CD4-positive, alpha-beta memory T cell (primary cell): ENCODE data around the gene FAM120A. TPM values are rescaled to one million over a fixed set of nuclear protein-coding genes. Genes with fewer than 3 reads are reported as not detected.
"Not testable (repeated sequence)": the region's sequence is repeated elsewhere in the genome, so short reads cannot be mapped to it uniquely, and the experiment has no call there.

Experiments used
- CTCF ChIA-PET: fragments of 350-600 bp; sonication (Branson Sonifier 250); formaldehyde crosslinking; loops from one replicate; lab custom pipeline; 2021; ENCODE audit warnings: inconsistent platforms; ENCODE audit not compliant: partially characterized antibody; lab: Charles Lee
- POLR2A ChIA-PET: fragments of 350-600 bp; sonication (Branson Sonifier 250); formaldehyde crosslinking; loops from one replicate; lab custom pipeline; 2021; ENCODE audit not compliant: partially characterized antibody; lab: Charles Lee
- DNase-seq, 5 donors: peaks; one replicate each; pipeline versions ENCODE4 v3.0.0 to v3.0.0-alpha.2; 2020 to 2022; ENCODE audit warnings: mixed read lengths in 1 of 5
- H3K27ac ChIP-seq: one replicate; pipeline ENCODE4 v1.7.0; 2013; ENCODE audit warnings: low read depth, low read length
- H3K27me3 ChIP-seq: 2 replicates; pipeline ENCODE4 v1.7.0; 2013; ENCODE audit warnings: mild to moderate bottlenecking, low read length, moderate library complexity; ENCODE audit not compliant: insufficient read depth
- H3K36me3 ChIP-seq: 2 replicates; pipeline ENCODE4 v1.7.0; 2013; ENCODE audit warnings: mild to moderate bottlenecking, low read length, moderate library complexity; ENCODE audit not compliant: insufficient read depth
- H3K4me1 ChIP-seq: 2 replicates; pipeline ENCODE4 v1.7.0; 2013; ENCODE audit warnings: mild to moderate bottlenecking, low read length, moderate library complexity; ENCODE audit not compliant: insufficient read depth
- H3K4me3 ChIP-seq, 2 donors: one replicate each; pipeline ENCODE4 v1.7.0; 2013; ENCODE audit warnings: low read length in 2 of 2, mild to moderate bottlenecking in 1 of 2
- H3K9me3 ChIP-seq, 2 donors: one replicate each; pipeline ENCODE4 v1.7.0; 2013; ENCODE audit warnings: low read length in 2 of 2, control low read depth in 1 of 2; ENCODE audit not compliant: control insufficient read depth in 1 of 2
- H3K27ac Mint-ChIP-seq, 7 donors: one replicate each; pipeline ENCODE4 v1.8.0; 2020 to 2021; ENCODE audit warnings: mixed read lengths in 7 of 7, mild to moderate bottlenecking in 6 of 7, inconsistent platforms in 3 of 7, moderate library complexity in 3 of 7
- H3K27me3 Mint-ChIP-seq, 2 donors: one replicate each; pipeline ENCODE4 v1.8.0; 2020 to 2021; ENCODE audit warnings: mixed read lengths in 2 of 2
- H3K36me3 Mint-ChIP-seq, 2 donors: one replicate each; pipeline ENCODE4 v1.8.0; 2020 to 2021; ENCODE audit warnings: mixed read lengths in 2 of 2, inconsistent platforms in 1 of 2, mild to moderate bottlenecking in 1 of 2
- H3K4me1 Mint-ChIP-seq, 4 donors: one replicate each; pipeline ENCODE4 v1.8.0; 2020 to 2021; ENCODE audit warnings: mixed read lengths in 4 of 4, mild to moderate bottlenecking in 1 of 4
- H3K4me3 Mint-ChIP-seq, 8 donors: one replicate each; pipeline ENCODE4 v1.8.0; 2020 to 2021; ENCODE audit warnings: mixed read lengths in 8 of 8, mild to moderate bottlenecking in 7 of 8, moderate library complexity in 6 of 8, inconsistent platforms in 3 of 8
- H3K9me3 Mint-ChIP-seq, 8 donors: one replicate each; pipeline ENCODE4 v1.8.0; 2020 to 2021; ENCODE audit warnings: mixed read lengths in 8 of 8, mild to moderate bottlenecking in 5 of 8, inconsistent platforms in 3 of 8, moderate library complexity in 1 of 8
- intact Hi-C: fragments of 100-400 bp; cut with micrococcal nuclease; formaldehyde crosslinking; loops from one replicate; pipeline ENCODE4 v1.15.1; 2023
- polyA plus RNA-seq, 2 donors: library from polyadenylated mRNA; unstranded; fragments of 300-500 nt; fragmentation: Illumina TruSeq; gene quantifications; one replicate each; pipeline ENCODE4 v1.2.3, GENCODE V29; 2021
- total RNA-seq, 2 experiments: library from RNA; stranded (reverse); gene quantifications; one replicate each; pipeline ENCODE4 v1.2.3, GENCODE V29; 2021

FAM120A gene
- total and polyA plus RNA-seq, 4 experiments from 2014 or later, result 6.2 to 88.5 (median 49.9) TPM

DNA sequence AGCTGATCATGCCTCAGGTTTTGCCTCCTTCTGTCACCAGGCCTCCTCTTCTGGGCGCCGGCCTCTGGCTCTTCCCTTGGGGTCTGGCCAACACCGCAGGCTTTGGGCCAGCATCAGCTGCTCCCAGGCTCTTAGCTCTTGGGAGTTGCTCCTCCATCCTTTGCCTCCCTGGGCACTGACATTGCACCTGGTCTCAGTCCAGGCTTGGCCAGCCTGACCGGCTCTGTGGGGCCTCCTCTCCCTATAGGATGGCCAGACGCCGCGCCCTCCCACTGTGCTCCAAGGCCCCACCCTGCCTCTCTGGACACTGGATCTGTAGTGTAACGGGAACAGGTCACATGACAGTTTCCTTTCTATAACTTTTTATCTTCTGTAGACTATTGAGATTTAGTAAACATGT lies 59.7 kb downstream of the FAM120A start:
- H3K9me3 Mint-ChIP-seq, H3K4me1 ChIP-seq, CTCF ChIA-PET, H3K4me3 Mint-ChIP-seq, H3K36me3 ChIP-seq, H3K27ac ChIP-seq, H3K9me3 ChIP-seq, POLR2A ChIA-PET, intact Hi-C loops, DNase-seq, H3K27me3 Mint-ChIP-seq, H3K4me3 ChIP-seq, H3K27me3 ChIP-seq: not testable (repeated sequence)
- Mint-ChIP-seq H3K36me3 (peaks cover 12 to 32% of the 10 kb centered on the region in 2 donors), H3K27ac (peak overlapping the region in 4 of 7 donors; percentile 5 to 66 (median 41)), H3K4me1 (peaks cover 33 to 58% (median 49%) of the 10 kb centered on the region in 4 donors)

DNA sequence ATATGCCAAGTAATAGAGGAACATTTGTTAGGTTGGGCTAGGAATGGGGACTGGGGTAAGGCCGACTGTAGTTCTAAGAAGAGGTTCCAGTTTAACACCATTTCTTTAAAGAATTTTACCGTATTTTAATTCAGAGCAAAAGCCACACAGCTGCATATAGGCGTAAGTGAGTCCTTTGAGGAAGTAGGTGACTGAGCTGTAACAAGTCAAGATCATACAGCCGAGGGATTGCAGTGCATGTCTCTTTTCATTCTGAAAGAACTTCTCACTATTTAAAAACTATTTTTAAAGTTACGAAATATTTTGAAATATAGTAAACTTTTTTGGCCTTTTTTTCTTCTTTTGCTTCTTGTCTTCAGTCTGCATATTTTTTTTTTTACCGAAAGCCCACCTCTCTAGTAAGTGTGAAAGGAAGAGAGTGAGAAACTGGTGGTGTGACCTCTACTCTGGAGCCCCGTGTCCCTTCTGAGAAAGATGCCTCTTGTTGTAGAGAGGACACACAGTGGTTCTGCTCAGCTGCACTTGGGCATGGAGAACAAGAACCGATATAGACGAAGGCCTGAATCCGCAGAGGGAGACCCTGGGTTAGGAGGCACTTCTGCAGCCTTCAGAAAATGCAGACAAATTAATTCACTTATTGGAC lies 60.8 kb downstream of the FAM120A start:
- POLR2A ChIA-PET, H3K27ac ChIP-seq, H3K9me3 Mint-ChIP-seq, H3K4me1 ChIP-seq, H3K27me3 Mint-ChIP-seq, intact Hi-C loops, H3K9me3 ChIP-seq, H3K27me3 ChIP-seq, H3K4me3 ChIP-seq, H3K4me3 Mint-ChIP-seq, CTCF ChIA-PET, DNase-seq: not testable (repeated sequence)
- peaks cover 17 to 38% of the 10 kb centered on the region in 2 donors for H3K36me3 Mint-ChIP-seq
- peak overlapping the region in 5 of 7 donors; percentile 1 to 75 (median 35) for H3K27ac Mint-ChIP-seq
- H3K4me1 Mint-ChIP-seq, result peaks cover 30 to 51% (median 44%) of the 10 kb centered on the region in 4 donors
- H3K36me3 ChIP-seq, result peaks cover 10% of the 10 kb centered on the region

DNA sequence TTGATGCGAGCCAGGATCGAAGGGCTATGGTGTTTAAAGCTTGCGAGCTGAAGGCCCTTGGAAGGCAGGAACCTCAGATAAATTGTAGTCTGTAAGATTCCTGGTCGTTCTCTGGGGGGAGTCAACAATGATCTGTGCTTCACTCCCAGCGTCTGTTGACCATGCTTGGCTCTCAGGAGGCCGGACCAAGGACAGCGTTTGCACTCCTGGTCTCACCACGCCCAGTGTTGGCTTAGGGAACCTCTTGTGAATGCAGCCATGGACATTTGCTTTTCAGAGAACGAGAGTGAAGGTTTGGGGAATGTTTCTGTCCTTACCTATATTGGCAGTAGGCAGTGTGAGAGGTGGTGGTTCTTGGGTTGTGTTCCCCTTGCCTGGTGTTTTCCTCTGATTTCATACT lies 62.1 kb downstream of the FAM120A start:
- CTCF ChIA-PET, result no interaction called here
- no peak for DNase-seq
- Histone ChIP-seq H3K27me3 (no peaks in the 10 kb centered on the region), H3K4me3 (no peak overlapping the region), H3K27ac (no peak overlapping the region), H3K4me1 (no peaks in the 10 kb centered on the region), H3K36me3 (peaks cover 14% of the 10 kb centered on the region), H3K9me3 (no peaks in the 10 kb centered on the region)
- peaks cover 31 to 47% (median 37%) of the 10 kb centered on the region in 4 donors for H3K4me1 Mint-ChIP-seq
- POLR2A ChIA-PET, result no interaction called here
- H3K36me3 Mint-ChIP-seq, result peaks cover 30 to 44% of the 10 kb centered on the region in 2 donors
- H3K9me3 Mint-ChIP-seq, result no peaks in the 10 kb centered on the region
- intact Hi-C loops, result no loop called here
- H3K4me3 Mint-ChIP-seq, result no peak overlapping the region
- H3K27me3 Mint-ChIP-seq, result no peaks in the 10 kb centered on the region
- H3K27ac Mint-ChIP-seq, result peak overlapping the region in 2 of 7 donors; percentile 18 to 47

DNA sequence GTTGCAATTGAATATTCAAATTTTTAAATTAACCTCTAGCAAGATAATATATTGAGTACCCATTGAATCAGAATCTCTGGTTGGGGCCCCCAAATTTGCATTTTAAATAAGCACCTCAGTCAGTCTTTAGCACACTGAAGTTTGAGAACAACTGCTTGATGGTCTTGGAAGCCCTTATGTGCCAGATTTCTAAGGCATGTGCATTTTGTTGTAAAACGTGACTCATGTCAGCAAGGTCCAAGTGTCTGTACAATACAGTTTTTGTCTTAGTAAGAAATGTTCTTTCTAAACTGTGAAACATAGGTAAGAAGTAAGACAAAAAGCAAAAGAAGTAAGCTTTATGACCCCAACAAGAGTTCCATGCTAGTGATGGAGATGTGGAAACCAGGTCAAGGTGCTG lies 65.8 kb downstream of the FAM120A start:
- H3K4me1 Mint-ChIP-seq, result peaks cover 19 to 31% (median 24%) of the 10 kb centered on the region in 4 donors
- DNase-seq, result no peak
- intact Hi-C loops, result no loop called here
- peak overlapping the region in 3 of 7 donors; percentile 33 to 82 (median 63) for H3K27ac Mint-ChIP-seq
- H3K4me3 ChIP-seq, result no peak overlapping the region
- ChIA-PET CTCF (no interaction called here), POLR2A (no interaction called here)
- no peaks in the 10 kb centered on the region for H3K9me3 ChIP-seq
- no peak overlapping the region for H3K4me3 Mint-ChIP-seq
- H3K27ac ChIP-seq, result no peak overlapping the region
- no peaks in the 10 kb centered on the region for H3K27me3 Mint-ChIP-seq
- H3K4me1 ChIP-seq, result no peaks in the 10 kb centered on the region
- H3K36me3 ChIP-seq, result peaks cover 14% of the 10 kb centered on the region
- H3K9me3 Mint-ChIP-seq, result no peaks in the 10 kb centered on the region
- no peaks in the 10 kb centered on the region for H3K27me3 ChIP-seq
- H3K36me3 Mint-ChIP-seq, result peaks cover 35 to 54% of the 10 kb centered on the region in 2 donors

DNA sequence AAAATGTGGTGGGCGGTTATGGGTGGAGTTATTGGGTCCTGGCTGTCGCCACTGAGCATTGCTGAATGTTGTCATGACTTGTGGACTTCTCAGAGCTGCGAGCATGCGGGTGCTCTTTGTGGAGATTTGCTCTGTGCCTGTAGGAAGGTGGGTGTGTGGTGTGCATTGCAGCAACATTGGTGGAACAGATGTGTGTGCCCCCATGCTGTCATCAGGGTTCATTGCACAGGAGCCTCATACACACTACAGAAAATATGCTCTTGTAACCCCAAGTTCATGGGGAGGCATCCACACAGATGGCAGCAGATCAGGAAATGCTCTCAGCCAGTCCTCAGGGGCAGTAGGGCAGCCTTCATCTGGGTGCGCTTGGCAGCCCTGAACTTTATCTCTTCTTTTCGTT lies 69.0 kb downstream of the FAM120A start:
- intact Hi-C loops, result no loop called here
- no peaks in the 10 kb centered on the region for H3K27me3 ChIP-seq
- H3K27ac ChIP-seq, result no peak overlapping the region
- DNase-seq, result no peak
- no peaks in the 10 kb centered on the region for H3K4me1 ChIP-seq
- Mint-ChIP-seq H3K27ac (peak overlapping the region in 4 of 7 donors; percentile 25 to 48 (median 41)), H3K9me3 (no peaks in the 10 kb centered on the region), H3K27me3 (no peaks in the 10 kb centered on the region), H3K4me3 (no peak overlapping the region), H3K36me3 (peaks cover 40 to 70% of the 10 kb centered on the region in 2 donors), H3K4me1 (peaks cover 15 to 31% (median 24%) of the 10 kb centered on the region in 4 donors)
- ChIA-PET CTCF (no interaction called here), POLR2A (no interaction called here)
- H3K36me3 ChIP-seq, result peaks cover 35% of the 10 kb centered on the region
- H3K9me3 ChIP-seq, result no peaks in the 10 kb centered on the region
- H3K4me3 ChIP-seq, result no peak overlapping the region

DNA sequence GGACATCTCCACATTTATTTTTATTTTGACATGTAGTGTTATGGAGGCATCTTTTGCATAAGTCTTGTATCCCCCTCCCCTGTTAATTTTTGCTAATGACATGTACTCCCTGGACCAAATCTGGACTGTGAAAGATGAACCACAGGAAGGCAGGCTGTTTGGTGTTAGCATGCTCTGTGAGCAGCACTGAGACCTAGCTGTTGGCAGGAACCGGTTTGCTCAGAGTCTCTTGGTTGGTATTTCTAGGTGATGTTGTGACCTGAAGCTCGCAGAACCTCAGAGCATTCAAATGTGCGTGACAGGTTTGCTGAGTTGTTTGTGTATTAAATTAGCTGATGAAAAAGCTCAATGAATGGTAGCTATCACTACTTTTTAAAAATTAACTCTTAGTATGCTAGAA lies 71.3 kb downstream of the FAM120A start:
- intact Hi-C loops, result no loop called here
- H3K4me3 ChIP-seq, result no peak overlapping the region
- DNase-seq, result no peak
- Mint-ChIP-seq H3K27me3 (no peaks in the 10 kb centered on the region), H3K4me1 (peaks cover 15 to 31% (median 23%) of the 10 kb centered on the region in 4 donors), H3K9me3 (no peaks in the 10 kb centered on the region), H3K36me3 (peaks cover 33 to 77% of the 10 kb centered on the region in 2 donors), H3K4me3 (no peak overlapping the region), H3K27ac (peak overlapping the region in 4 of 7 donors; percentile 25 to 72 (median 62))
- ChIA-PET POLR2A (no interaction called here), CTCF (no interaction called here)
- H3K27me3 ChIP-seq, result no peaks in the 10 kb centered on the region
- peaks cover 38% of the 10 kb centered on the region for H3K36me3 ChIP-seq
- no peak overlapping the region for H3K27ac ChIP-seq
- H3K4me1 ChIP-seq, result no peaks in the 10 kb centered on the region
- H3K9me3 ChIP-seq, result no peaks in the 10 kb centered on the region

DNA sequence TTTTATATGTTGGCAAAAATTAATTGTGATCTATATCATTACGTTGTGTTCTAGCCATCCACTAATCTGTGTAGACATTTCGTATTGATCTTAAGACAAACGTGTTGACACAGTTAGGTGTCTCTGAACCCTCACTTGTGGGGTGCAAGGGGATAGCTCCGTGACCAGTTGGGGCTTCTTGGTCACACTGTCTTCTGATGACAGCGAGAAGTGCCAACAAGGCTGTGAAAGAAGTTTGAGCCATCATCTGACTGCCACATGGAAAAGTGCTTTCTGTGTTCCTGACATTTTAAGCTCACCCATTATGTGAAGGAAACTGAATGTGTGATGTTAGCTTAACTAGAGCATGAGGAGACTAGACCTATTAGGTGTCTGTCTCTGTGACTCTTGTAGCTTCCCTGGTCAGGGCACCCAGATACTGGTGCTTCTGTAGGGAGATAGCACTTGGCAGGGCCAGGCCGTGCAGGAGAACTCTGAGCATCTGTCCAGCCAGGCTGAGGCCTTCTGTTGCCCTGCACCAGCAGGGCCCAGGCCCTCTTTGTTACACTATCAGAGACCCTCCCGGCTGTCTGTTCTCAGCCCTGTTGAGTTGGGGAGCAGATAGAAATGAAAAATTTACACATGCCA lies 72.1 kb downstream of the FAM120A start:
- Mint-ChIP-seq H3K9me3 (no peaks in the 10 kb centered on the region), H3K4me1 (peaks cover 15 to 23% (median 18%) of the 10 kb centered on the region in 4 donors), H3K27ac (peak overlapping the region in 3 of 7 donors; percentile 3 to 72 (median 22)), H3K4me3 (no peak overlapping the region), H3K36me3 (peaks cover 30 to 74% of the 10 kb centered on the region in 2 donors), H3K27me3 (no peaks in the 10 kb centered on the region)
- H3K4me3 ChIP-seq, result no peak overlapping the region
- intact Hi-C loops, result no loop called here
- no peaks in the 10 kb centered on the region for H3K4me1 ChIP-seq
- ChIA-PET POLR2A (no interaction called here), CTCF (no interaction called here)
- DNase-seq, result no peak
- H3K36me3 ChIP-seq, result peaks cover 42% of the 10 kb centered on the region
- no peaks in the 10 kb centered on the region for H3K9me3 ChIP-seq
- no peaks in the 10 kb centered on the region for H3K27me3 ChIP-seq
- no peak overlapping the region for H3K27ac ChIP-seq
